ENCODE results near the gene TTC23.
"Not testable (repeated sequence)": the region's sequence is repeated elsewhere in the genome, so short reads cannot be mapped to it uniquely, and the experiment has no call there.

TTC23 gene

GRCh38 chr15:99201408-99202175, 47.8 kb downstream of the TTC23 start:
- Histone ChIP-seq H3K9me3 (ENCODE audit: low read depth, low read length) (no peaks in the 10 kb centered on the region), H3K36me3 (ENCODE audit: insufficient read depth, low read length) (no peaks in the 10 kb centered on the region), H3K9ac (ENCODE audit: insufficient read length) (no peak overlapping the region), H3K27ac (no peak overlapping the region), H3K4me3 (no peak overlapping the region)
- DNase-seq (ENCODE audit: low read depth, low spot score) = no peak
- TF ChIP-seq POLR2AphosphoS5 (IDR thresholded peaks at IDR 0.05; ENCODE audit: borderline replicate concordance, low read depth, low read length) (no peak), FOXP2 (optimal IDR thresholded peaks at IDR 0.05; ENCODE audit: control extremely low read depth, extremely low read length, insufficient read depth) (no peak), EZH2 (IDR thresholded peaks at IDR 0.05) (no peak)

- no peak for DNase-seq (ENCODE audit: low read depth, low spot score)
- H3K27ac ChIP-seq = no peak overlapping the region
- no peaks in the 10 kb centered on the region; the same call in 1 of the 2 replicates for H3K36me3 ChIP-seq (ENCODE audit: insufficient read depth, low read length)
- H3K9ac ChIP-seq (ENCODE audit: insufficient read length) = no peak overlapping the region
- H3K4me3 ChIP-seq = no peak overlapping the region
- no peaks in the 10 kb centered on the region for H3K9me3 ChIP-seq (ENCODE audit: low read depth, low read length)
- TF ChIP-seq POLR2AphosphoS5 (IDR thresholded peaks at IDR 0.05; ENCODE audit: borderline replicate concordance, low read depth, low read length) (no peak), FOXP2 (optimal IDR thresholded peaks at IDR 0.05; ENCODE audit: control extremely low read depth, extremely low read length, insufficient read depth) (no peak)
Observed at GRCh38 chr15:99197856-99198255, 51.5 kb downstream of the TTC23 start.

- H3K27ac ChIP-seq; H3K9ac ChIP-seq (ENCODE audit: insufficient read length); DNase-seq (ENCODE audit: low read depth, low spot score); H3K4me3 ChIP-seq; H3K9me3 ChIP-seq (ENCODE audit: low read depth, low read length); H3K36me3 ChIP-seq (ENCODE audit: insufficient read depth, low read length): not testable (repeated sequence)
Observed at GRCh38 chr15:99192181-99192580, 57.2 kb downstream of the TTC23 start.

- no peak overlapping the region for H3K4me3 ChIP-seq
- H3K27ac ChIP-seq = no peak overlapping the region
- H3K9ac ChIP-seq (ENCODE audit: insufficient read length) = no peak overlapping the region
- no peaks in the 10 kb centered on the region for H3K9me3 ChIP-seq (ENCODE audit: low read depth, low read length)
- DNase-seq (ENCODE audit: low read depth, low spot score) = no peak
- TF ChIP-seq FOXP2 (optimal IDR thresholded peaks at IDR 0.05; ENCODE audit: control extremely low read depth, extremely low read length, insufficient read depth) = no peak
- no peak for TF ChIP-seq EZH2 (IDR thresholded peaks at IDR 0.05)
- TF ChIP-seq POLR2AphosphoS5 (IDR thresholded peaks at IDR 0.05; ENCODE audit: borderline replicate concordance, low read depth, low read length) = no peak
- no peaks in the 10 kb centered on the region; the same call in 1 of the 2 replicates for H3K36me3 ChIP-seq (ENCODE audit: insufficient read depth, low read length)
Observed at GRCh38 chr15:99187936-99188335, 61.4 kb downstream of the TTC23 start.

- no peak overlapping the region for H3K9ac ChIP-seq (ENCODE audit: insufficient read length)
- TF ChIP-seq POLR2AphosphoS5 (IDR thresholded peaks at IDR 0.05; ENCODE audit: borderline replicate concordance, low read depth, low read length) = no peak
- no peak for TF ChIP-seq FOXP2 (optimal IDR thresholded peaks at IDR 0.05; ENCODE audit: control extremely low read depth, extremely low read length, insufficient read depth)
- TF ChIP-seq EZH2 (IDR thresholded peaks at IDR 0.05) = no peak
- no peak overlapping the region for H3K4me3 ChIP-seq
- H3K27ac ChIP-seq = no peak overlapping the region
- H3K36me3 ChIP-seq (ENCODE audit: insufficient read depth, low read length) = no peaks in the 10 kb centered on the region
- no peaks in the 10 kb centered on the region for H3K9me3 ChIP-seq (ENCODE audit: low read depth, low read length)
- DNase-seq (ENCODE audit: low read depth, low spot score) = no peak
Observed at GRCh38 chr15:99185414-99186130, 63.8 kb downstream of the TTC23 start.

- Histone ChIP-seq H3K27ac (no peak overlapping the region), H3K9ac (ENCODE audit: insufficient read length) (no peak overlapping the region), H3K4me3 (no peak overlapping the region), H3K9me3 (ENCODE audit: low read depth, low read length) (no peaks in the 10 kb centered on the region), H3K36me3 (ENCODE audit: insufficient read depth, low read length) (no peaks in the 10 kb centered on the region)
- DNase-seq (ENCODE audit: low read depth, low spot score) = no peak
- TF ChIP-seq EZH2 (IDR thresholded peaks at IDR 0.05) (no peak), POLR2AphosphoS5 (IDR thresholded peaks at IDR 0.05; ENCODE audit: borderline replicate concordance, low read depth, low read length) (no peak), FOXP2 (optimal IDR thresholded peaks at IDR 0.05; ENCODE audit: control extremely low read depth, extremely low read length, insufficient read depth) (no peak)
Observed at GRCh38 chr15:99182791-99183190, 66.6 kb downstream of the TTC23 start.

- DNase-seq (ENCODE audit: low read depth, low spot score) = no peak
- H3K27ac ChIP-seq = no peak overlapping the region
- no peak overlapping the region for H3K9ac ChIP-seq (ENCODE audit: insufficient read length)
Observed at GRCh38 chr15:99181545-99181971, 67.8 kb downstream of the TTC23 start.

GRCh38 chr15:99180964-99181306, 68.4 kb downstream of the TTC23 start:
- TF ChIP-seq FOXP2 (optimal IDR thresholded peaks at IDR 0.05; ENCODE audit: control extremely low read depth, extremely low read length, insufficient read depth) (no peak), POLR2AphosphoS5 (IDR thresholded peaks at IDR 0.05; ENCODE audit: borderline replicate concordance, low read depth, low read length) (no peak), EZH2 (IDR thresholded peaks at IDR 0.05) (no peak)

More at GRCh38 chr15:99181545-99181971, 67.8 kb downstream of the TTC23 start:
- TF ChIP-seq EZH2 (IDR thresholded peaks at IDR 0.05) = no peak
- Histone ChIP-seq H3K4me3 (no peak overlapping the region), H3K9me3 (ENCODE audit: low read depth, low read length) (no peaks in the 10 kb centered on the region), H3K36me3 (ENCODE audit: insufficient read depth, low read length) (no peaks in the 10 kb centered on the region)

More at GRCh38 chr15:99180964-99181306, 68.4 kb downstream of the TTC23 start:
- H3K9ac ChIP-seq (ENCODE audit: insufficient read length) = no peak overlapping the region
- no peak overlapping the region for H3K27ac ChIP-seq
- no peak overlapping the region for H3K4me3 ChIP-seq
- no peaks in the 10 kb centered on the region for H3K36me3 ChIP-seq (ENCODE audit: insufficient read depth, low read length)
- no peaks in the 10 kb centered on the region for H3K9me3 ChIP-seq (ENCODE audit: low read depth, low read length)
- DNase-seq (ENCODE audit: low read depth, low spot score) = no peak
